B cell (primary cell): Measurements from ENCODE around the gene NCAN. TPM values are rescaled to one million over a fixed set of nuclear protein-coding genes. Genes with fewer than 3 reads are reported as not detected.
A peak's percentile ranks its signal among the peaks of the same experiment; 100 is the strongest.

Experiments used
- ATAC-seq: fragments of 200-7000 bp; cut with Tn5 transposase; one replicate; pipeline ENCODE4 v1.10.0; 2021; ENCODE audit warnings: low read depth, mild to moderate bottlenecking, moderate number of reproducible peaks, moderate library complexity
- CTCF ChIA-PET: fragments of 350-600 bp; sonication (Branson Sonifier 250); formaldehyde crosslinking; loops from one replicate; lab custom pipeline; 2021; ENCODE audit warnings: antibody characterized with exemption, inconsistent platforms; lab: Charles Lee
- POLR2A ChIA-PET: fragments of 350-600 bp; sonication (Branson Sonifier 250); formaldehyde crosslinking; loops from one replicate; lab custom pipeline; 2021; ENCODE audit warnings: antibody characterized with exemption; lab: Charles Lee
- DNase-seq: peaks from one replicate; pipeline ENCODE4 v3.0.0; 2013
- H2AFZ ChIP-seq: 2 replicates; pipeline ENCODE4 v1.6.1; 2012; ENCODE audit warnings: mild to moderate bottlenecking, low read depth, low read length; ENCODE audit not compliant: insufficient read depth, poor library complexity, severe bottlenecking
- H3K27ac ChIP-seq, 2 donors: 1 replicate in 1 of 2; 2 replicates in 1 of 2; pipeline ENCODE4 v1.5.1; 2012 to 2013; ENCODE audit warnings: low read length in 2 of 2, mild to moderate bottlenecking in 2 of 2, moderate library complexity in 1 of 2
- H3K27me3 ChIP-seq, 4 experiments: fragments of 200-600 bp in 1 of 4; sonication (generic) in 1 of 4; replicated peaks in 1 of 4; 1 replicate in 2 of 4; 2 replicates in 2 of 4; pipeline versions ENCODE4 v1.6.1 to v1.7.0; 2013 to 2016; ENCODE audit warnings: low read length in 3 of 4, mild to moderate bottlenecking in 2 of 4, mixed read lengths in 1 of 4, moderate library complexity in 1 of 4; ENCODE audit not compliant: insufficient read depth in 4 of 4, control insufficient read depth in 3 of 4; ENCODE audit errors: control extremely low read depth in 1 of 4
- H3K36me3 ChIP-seq, 2 experiments: replicated peaks in 1 of 2; 1 replicate in 1 of 2; 2 replicates in 1 of 2; pipeline versions ENCODE4 v1.6.1 to v1.7.1; 2013; ENCODE audit warnings: low read length in 1 of 2; ENCODE audit not compliant: insufficient read depth in 2 of 2, control insufficient read depth in 1 of 2; ENCODE audit errors: control extremely low read depth in 1 of 2, extremely low read depth in 1 of 2
- H3K4me1 ChIP-seq, 2 donors: fragments of 200-600 bp in 1 of 2; sonication (generic) in 1 of 2; 1 replicate in 1 of 2; 2 replicates in 1 of 2; pipeline versions ENCODE4 v1.5.1 to v1.6.1; 2013 to 2017; ENCODE audit warnings: low read length in 2 of 2; ENCODE audit not compliant: control insufficient read depth in 2 of 2, insufficient read depth in 2 of 2
- H3K4me2 ChIP-seq: replicated peaks from 2 replicates; pipeline ENCODE3; 2012; ENCODE audit warnings: mild to moderate bottlenecking, low read depth, low read length; ENCODE audit not compliant: poor library complexity, severe bottlenecking
- H3K4me3 ChIP-seq, 5 experiments: fragments of 200-600 bp in 1 of 5; sonication (generic) in 1 of 5; 1 replicate in 3 of 5; 2 replicates in 2 of 5; pipeline versions ENCODE4 v1.5.1 to v1.7.0; 2011 to 2016; ENCODE audit warnings: low read length in 4 of 5, mild to moderate bottlenecking in 4 of 5, low read depth in 2 of 5, control low read depth in 1 of 5, moderate library complexity in 1 of 5; ENCODE audit not compliant: insufficient read depth in 1 of 5; ENCODE audit errors: control extremely low read depth in 1 of 5, extremely low read depth in 1 of 5
- H3K79me2 ChIP-seq: fragments of 200-600 bp; sonication (generic); one replicate; pipeline ENCODE4 v1.6.0; 2016; ENCODE audit warnings: low read length; ENCODE audit not compliant: control insufficient read depth, insufficient read depth
- H3K9ac ChIP-seq: fragments of 200-600 bp; sonication (generic); 2 replicates; pipeline ENCODE4 v1.6.1; 2017; ENCODE audit warnings: mild to moderate bottlenecking, low read length, moderate library complexity
- H3K9me3 ChIP-seq, 3 donors: one replicate each; pipeline versions ENCODE4 v1.6.1 to v1.7.1; 2013; ENCODE audit warnings: low read length in 2 of 3; ENCODE audit not compliant: control insufficient read depth in 2 of 3, insufficient read depth in 1 of 3; ENCODE audit errors: control extremely low read depth in 1 of 3
- H4K20me1 ChIP-seq: 2 replicates; pipeline ENCODE4 v1.6.0; 2012; ENCODE audit warnings: mild to moderate bottlenecking, low read length; ENCODE audit not compliant: insufficient read depth, control insufficient read depth, poor library complexity, severe bottlenecking
- H3K27ac Mint-ChIP-seq: one replicate; pipeline ENCODE4 v1.8.0; 2021; ENCODE audit warnings: mixed read lengths
- H3K27me3 Mint-ChIP-seq: one replicate; pipeline ENCODE4 v1.8.0; 2021; ENCODE audit warnings: mixed read lengths
- H3K4me1 Mint-ChIP-seq: one replicate; pipeline ENCODE4 v1.8.0; 2021; ENCODE audit warnings: mixed read lengths
- H3K4me3 Mint-ChIP-seq: one replicate; pipeline ENCODE4 v1.8.0; 2021; ENCODE audit warnings: mixed read lengths
- H3K9me3 Mint-ChIP-seq: one replicate; pipeline ENCODE4 v1.8.0; 2022; ENCODE audit warnings: mixed read lengths; ENCODE audit not compliant: insufficient read depth
- EZH2 ChIP-seq: IDR thresholded peaks from 2 replicates; pipeline ENCODE4 v1.6.1; 2012; ENCODE audit warnings: borderline replicate concordance, low read depth, mild to moderate bottlenecking, moderate library complexity, low read length; ENCODE audit not compliant: insufficient read depth, poor library complexity, severe bottlenecking
- WGBS: methylation state at CpG from one replicate; pipeline ENCODE4 v1.1.5; 2013; ENCODE audit warnings: missing lambda C conversion rate; ENCODE audit not compliant: insufficient coverage; 5-methylcytosine and 5-hydroxymethylcytosine counted together
- intact Hi-C: fragments of 100-400 bp; cut with micrococcal nuclease; formaldehyde crosslinking; loops from one replicate; pipeline ENCODE4 v1.10.0; 2022
- polyA plus RNA-seq: library from polyadenylated mRNA; depleted of rRNA; stranded (reverse); fragments of >200 nt; gene quantifications from 2 replicates; pipeline ENCODE4 v1.2.3, GENCODE V29; 2012
- total RNA-seq, 2 donors: library from RNA; stranded (reverse); fragments of 120-200 nt in 1 of 2; gene quantifications; 1 replicate in 1 of 2; 2 replicates in 1 of 2; pipeline versions ENCODE4 v1.2.3 to v1.2.4, GENCODE V29; 2013 to 2022
- TF ChIP-seq, protein P1 (sequence below): fragments of 200-600 bp; IDR thresholded peaks from one replicate; pipeline ENCODE4 v1.8.0; 2022; ENCODE audit warnings: antibody characterized with exemption, mild to moderate bottlenecking

The NCAN gene
- total and polyA plus RNA-seq, 2 donors (not counting 1 experiment from before 2014, with no cell fraction given) = 0.03 TPM; not detected in 1

DNA sequence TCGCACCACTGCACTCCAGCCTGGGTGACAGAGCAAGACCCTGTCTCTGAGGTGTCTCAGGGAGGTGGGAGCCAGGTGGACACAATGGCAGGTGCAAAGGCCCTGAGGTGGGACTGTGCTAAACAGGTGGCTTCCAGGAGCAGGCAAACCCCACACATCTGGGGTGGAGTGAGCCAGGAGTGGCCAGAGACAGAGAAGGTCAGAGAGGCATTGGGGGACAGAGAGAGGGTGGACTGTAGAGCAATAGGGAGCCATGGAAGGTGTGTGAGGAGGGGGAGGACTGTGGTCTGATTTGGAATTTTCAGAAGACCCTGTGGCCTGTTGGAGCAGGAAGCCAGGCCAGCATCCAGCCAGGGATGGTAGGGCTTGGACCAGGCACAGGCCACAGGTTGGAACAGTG is 46.4 kb upstream of the NCAN start:
- Histone ChIP-seq H3K4me2 (no peak overlapping the region), H2AFZ (no peak overlapping the region), H4K20me1 (no peaks in the 10 kb centered on the region), H3K4me3 (no peak overlapping the region), H3K36me3 (no peaks in the 10 kb centered on the region), H3K27me3 (peaks cover 0 to 11% (median under 1%) of the 10 kb centered on the region in 4 experiments), H3K79me2 (no peaks in the 10 kb centered on the region), H3K4me1 (peaks cover 20 to 36% of the 10 kb centered on the region in 2 donors), H3K9ac (no peak overlapping the region), H3K9me3 (peaks cover 0 to 2% (median 0%) of the 10 kb centered on the region in 3 donors), H3K27ac (no peak overlapping the region)
- Mint-ChIP-seq H3K4me3 (no peak overlapping the region), H3K27me3 (peaks cover 8% of the 10 kb centered on the region), H3K27ac (peak overlapping the region; percentile 53), H3K4me1 (peaks cover 36% of the 10 kb centered on the region), H3K9me3 (no peaks in the 10 kb centered on the region)
- no peak for DNase-seq
- no peak for ATAC-seq
- POLR2A ChIA-PET = no interaction called here
- WGBS = 100% methylated on average over 1 of the region's 1 CpG
- no peak for TF ChIP-seq EZH2
- TF ChIP-seq, protein P1, sequence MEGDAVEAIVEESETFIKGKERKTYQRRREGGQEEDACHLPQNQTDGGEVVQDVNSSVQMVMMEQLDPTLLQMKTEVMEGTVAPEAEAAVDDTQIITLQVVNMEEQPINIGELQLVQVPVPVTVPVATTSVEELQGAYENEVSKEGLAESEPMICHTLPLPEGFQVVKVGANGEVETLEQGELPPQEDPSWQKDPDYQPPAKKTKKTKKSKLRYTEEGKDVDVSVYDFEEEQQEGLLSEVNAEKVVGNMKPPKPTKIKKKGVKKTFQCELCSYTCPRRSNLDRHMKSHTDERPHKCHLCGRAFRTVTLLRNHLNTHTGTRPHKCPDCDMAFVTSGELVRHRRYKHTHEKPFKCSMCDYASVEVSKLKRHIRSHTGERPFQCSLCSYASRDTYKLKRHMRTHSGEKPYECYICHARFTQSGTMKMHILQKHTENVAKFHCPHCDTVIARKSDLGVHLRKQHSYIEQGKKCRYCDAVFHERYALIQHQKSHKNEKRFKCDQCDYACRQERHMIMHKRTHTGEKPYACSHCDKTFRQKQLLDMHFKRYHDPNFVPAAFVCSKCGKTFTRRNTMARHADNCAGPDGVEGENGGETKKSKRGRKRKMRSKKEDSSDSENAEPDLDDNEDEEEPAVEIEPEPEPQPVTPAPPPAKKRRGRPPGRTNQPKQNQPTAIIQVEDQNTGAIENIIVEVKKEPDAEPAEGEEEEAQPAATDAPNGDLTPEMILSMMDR = no peak
- CTCF ChIA-PET = no interaction called here
- intact Hi-C loops = no loop called here

DNA sequence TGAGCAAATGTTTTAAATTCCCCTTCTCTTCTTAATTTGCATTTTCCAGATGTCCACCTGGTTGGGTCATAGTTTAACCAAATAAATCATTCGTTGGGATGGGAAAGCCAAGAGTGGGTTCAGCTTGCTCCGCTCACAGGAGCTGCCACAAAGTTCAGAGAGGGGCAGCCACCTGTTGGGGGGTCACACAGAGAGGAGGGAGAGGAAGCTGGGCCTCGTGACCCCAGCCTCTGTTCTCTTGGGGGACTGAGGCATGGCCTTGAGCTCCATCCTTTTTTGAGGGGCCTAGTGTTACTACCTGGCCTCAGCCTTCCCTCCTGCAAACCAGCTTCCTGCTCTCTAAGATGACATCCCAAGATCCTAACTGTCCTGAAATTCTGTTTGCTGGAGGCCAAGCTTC is 44.1 kb upstream of the NCAN start:
- DNase-seq = no peak
- no peaks in the 10 kb centered on the region for H4K20me1 ChIP-seq
- peaks cover 0 to 11% (median 0%) of the 10 kb centered on the region in 3 donors for H3K9me3 ChIP-seq
- ChIA-PET POLR2A (no interaction called here), CTCF (interaction anchor here (1.9 to 13.6 kb wide), 2 partner anchors 7 to 23 kb away, joined by 11 to 285 read pairs; no protein-coding TSS in a partner anchor)
- H3K79me2 ChIP-seq = no peaks in the 10 kb centered on the region
- H3K4me3 Mint-ChIP-seq = no peak overlapping the region
- H2AFZ ChIP-seq = no peak overlapping the region
- H3K4me2 ChIP-seq = no peak overlapping the region
- TF ChIP-seq, protein P1 = no peak
- no peak for TF ChIP-seq EZH2
- H3K36me3 ChIP-seq = no peaks in the 10 kb centered on the region
- no peak overlapping the region for H3K27ac ChIP-seq
- peaks cover 13 to 25% of the 10 kb centered on the region in 2 donors for H3K4me1 ChIP-seq
- no peak overlapping the region for H3K4me3 ChIP-seq
- peaks cover 8% of the 10 kb centered on the region for H3K27me3 Mint-ChIP-seq
- peaks cover 0 to 18% (median 2%) of the 10 kb centered on the region in 4 experiments for H3K27me3 ChIP-seq
- no peaks in the 10 kb centered on the region for H3K9me3 Mint-ChIP-seq
- H3K4me1 Mint-ChIP-seq = peaks cover 32% of the 10 kb centered on the region
- intact Hi-C loops = no loop called here
- ATAC-seq = no peak
- WGBS = 74% methylated on average over 2 of the region's 3 CpGs
- no peak overlapping the region for H3K27ac Mint-ChIP-seq
- H3K9ac ChIP-seq = no peak overlapping the region
